Endothelial cell of umbilical vein (primary cell): Measurements from ENCODE around the gene CEMP1. TPM values are rescaled to one million over a fixed set of nuclear protein-coding genes. Genes with fewer than 3 reads are reported as not detected.
"Not testable (repeated sequence)": the region's sequence is repeated elsewhere in the genome, so short reads cannot be mapped to it uniquely, and the experiment has no call there.

Source experiments
- BruUV-seq: library from RNA; stranded (reverse); fragments of 400-500 nt; replicated peaks from 2 replicates; lab custom pipeline; 2021; lab: Mats Ljungman, UMichigan
- CTCF ChIA-PET: fragments of 300-600, 350-600 bp; sonication (Branson Sonifier 250); formaldehyde crosslinking; loops from one replicate; lab custom pipeline; 2021; ENCODE audit warnings: antibody characterized with exemption, inconsistent platforms; lab: Charles Lee
- POLR2A ChIA-PET: fragments of 300-600, 350-600 bp; sonication (Branson Sonifier 250); formaldehyde crosslinking; loops from one replicate; lab custom pipeline; 2021; ENCODE audit warnings: antibody characterized with exemption, inconsistent platforms; lab: Charles Lee
- DNase-seq: peaks from one replicate; pipeline ENCODE4 v3.0.0-alpha.2; 2011; ENCODE audit warnings: low read depth, low spot score
- FAIRE-seq: peaks from 2 replicates; lab custom pipeline; 2011; peaks lifted over from hg19 to GRCh38; lab: Jason Lieb, UNC
- H2AFZ ChIP-seq: 2 replicates; pipeline ENCODE4 v1.6.0; 2012; ENCODE audit warnings: low read depth, low read length, control low read depth, inconsistent platforms
- H3K27ac ChIP-seq: 2 replicates; pipeline ENCODE4 v1.5.1; 2011; ENCODE audit warnings: low read depth, mild to moderate bottlenecking, control low read depth, low read length, moderate library complexity; ENCODE audit not compliant: insufficient read depth
- H3K27me3 ChIP-seq, 2 experiments: 2 replicates each; pipeline versions ENCODE4 v1.6.0 to v1.6.1; 2011; ENCODE audit warnings: low read length in 2 of 2, mixed read lengths in 1 of 2; ENCODE audit not compliant: control insufficient read depth in 2 of 2, insufficient read depth in 2 of 2
- H3K36me3 ChIP-seq, 2 experiments: 2 replicates in 1 of 2; 3 replicates in 1 of 2; pipeline ENCODE4 v1.5.1; 2011; ENCODE audit warnings: low read length in 2 of 2, mild to moderate bottlenecking in 1 of 2, moderate library complexity in 1 of 2; ENCODE audit not compliant: control insufficient read depth in 2 of 2, insufficient read depth in 2 of 2; ENCODE audit errors: extremely low read depth in 1 of 2
- H3K4me1 ChIP-seq: 3 replicates; pipeline ENCODE4 v1.5.1; 2011; ENCODE audit warnings: mild to moderate bottlenecking, low read length; ENCODE audit not compliant: control insufficient read depth, insufficient read depth; ENCODE audit errors: extremely low read depth
- H3K4me2 ChIP-seq: 2 replicates; pipeline ENCODE4 v1.6.1; 2011; ENCODE audit warnings: low read length, control low read depth, mixed read lengths; ENCODE audit not compliant: insufficient read depth
- H3K4me3 ChIP-seq, 3 experiments: fragments of 200-600 bp in 1 of 3; sonication (generic), shearing (Covaris generic) in 1 of 3; replicated peaks in 1 of 3; 2 replicates each; pipeline ENCODE4 v1.5.1; 2011 to 2016; ENCODE audit warnings: control low read depth in 3 of 3, low read length in 3 of 3, mild to moderate bottlenecking in 2 of 3, inconsistent platforms in 1 of 3, low read depth in 1 of 3, moderate library complexity in 1 of 3; ENCODE audit not compliant: insufficient read depth in 1 of 3
- H3K79me2 ChIP-seq: 2 replicates; pipeline ENCODE4 v1.6.0; 2012; ENCODE audit warnings: low read length, inconsistent platforms; ENCODE audit not compliant: control insufficient read depth, insufficient read depth
- H3K9ac ChIP-seq: replicated peaks from 2 replicates; pipeline ENCODE3; 2011; ENCODE audit warnings: low read length, control low read depth; ENCODE audit not compliant: insufficient read depth; ENCODE audit errors: extremely low read depth
- H3K9me1 ChIP-seq: replicated peaks from 3 replicates; pipeline ENCODE4 v1.6.0; 2011; ENCODE audit warnings: mild to moderate bottlenecking, low read length; ENCODE audit not compliant: control insufficient read depth, insufficient read depth; ENCODE audit errors: extremely low read depth
- H3K9me3 ChIP-seq: replicated peaks from 2 replicates; pipeline ENCODE4 v1.5.1; 2012; ENCODE audit warnings: low read length, inconsistent platforms; ENCODE audit not compliant: control insufficient read depth, insufficient read depth
- H4K20me1 ChIP-seq: replicated peaks from 2 replicates; pipeline ENCODE3; 2011; ENCODE audit warnings: mild to moderate bottlenecking, low read length; ENCODE audit not compliant: control insufficient read depth, insufficient read depth; ENCODE audit errors: extremely low read depth
- CTCF ChIP-seq, 2 donors: IDR thresholded peaks; 1 replicate in 1 of 2; 2 replicates in 1 of 2; pipeline ENCODE4 v1.5.1; 2011; ENCODE audit warnings: low read length in 2 of 2, mild to moderate bottlenecking in 2 of 2, moderate library complexity in 2 of 2, control low read depth in 1 of 2, inconsistent platforms in 1 of 2, low read depth in 1 of 2; ENCODE audit not compliant: insufficient read depth in 1 of 2; ENCODE audit errors: extremely low read depth in 1 of 2
- EZH2 ChIP-seq: IDR thresholded peaks from 2 replicates; pipeline ENCODE4 v1.6.1; 2012; ENCODE audit warnings: borderline replicate concordance, low read depth, mild to moderate bottlenecking, moderate library complexity, low read length, inconsistent platforms; ENCODE audit not compliant: severe bottlenecking
- FOS ChIP-seq: IDR thresholded peaks from 2 replicates; pipeline ENCODE4 v1.6.1; 2011; ENCODE audit warnings: mild to moderate bottlenecking, low read length, moderate library complexity, borderline replicate concordance; ENCODE audit not compliant: insufficient read depth
- GATA2 ChIP-seq: IDR thresholded peaks from 2 replicates; pipeline ENCODE4 v1.7.0; 2011; ENCODE audit warnings: low read depth, mild to moderate bottlenecking, moderate library complexity, mixed read lengths, low read length; ENCODE audit not compliant: insufficient read length, insufficient read depth
- JUN ChIP-seq: IDR thresholded peaks from 2 replicates; pipeline ENCODE4 v1.6.1; 2011; ENCODE audit warnings: borderline replicate concordance, low read depth; ENCODE audit not compliant: insufficient read length, insufficient read depth
- POLR2A ChIP-seq: IDR thresholded peaks from 2 replicates; pipeline ENCODE4 v1.6.1; 2012; ENCODE audit warnings: low read depth, mild to moderate bottlenecking, control low read depth, low read length
- POLR2AphosphoS5 ChIP-seq: IDR thresholded peaks from 2 replicates; pipeline ENCODE4 v1.6.1; 2012; ENCODE audit warnings: low read depth, mild to moderate bottlenecking, control low read depth, low read length, moderate library complexity; ENCODE audit not compliant: insufficient read depth
- dilution Hi-C: fragments of 300-500 bp; cut with MboI; formaldehyde crosslinking; loops from one replicate; pipeline ENCODE4 v1.15.0; 2019; ENCODE audit warnings: low sequenced_read_pairs; ENCODE audit not compliant: extremely low pct_ligation_motif_present
- intact Hi-C: fragments of 100-400 bp; cut with micrococcal nuclease; formaldehyde crosslinking; loops from one replicate; pipeline ENCODE4 v1.10.0; 2022
- polyA plus RNA-seq, 4 experiments: library from polyadenylated mRNA; depleted of rRNA in 3 of 4; stranded (reverse) in 3 of 4; unstranded in 1 of 4; fragments of >200 nt; gene quantifications; 2 replicates each; pipeline versions ENCODE4 v1.2.1 to v1.2.3, GENCODE V29; 2011 to 2012; ENCODE audit warnings: missing spikeins in 1 of 4
- total RNA-seq: library from RNA; stranded (reverse); gene quantifications from 2 replicates; pipeline ENCODE4 v1.2.3, GENCODE V29; 2021
- TF ChIP-seq, protein P1 (sequence below): IDR thresholded peaks from 2 replicates; pipeline ENCODE4 v1.6.1; 2011; ENCODE audit not compliant: insufficient read depth, insufficient read length

The CEMP1 gene
- total and polyA plus RNA-seq, 2 donors (not counting 3 experiments of a cell fraction or from before 2014, with no cell fraction given), result not detected

- intact Hi-C loops, result loop anchor here (2.0 kb wide), 1 partner anchor 67 kb away; no protein-coding TSS in a partner anchor
- POLR2A ChIA-PET, result no interaction called here
These were observed 4.4 kb upstream of the CEMP1 start for GRCh38 chr16:2535625-2536013.

GRCh38 chr16:2534335-2534734 is 3.1 kb upstream of the CEMP1 start:
- H3K9ac ChIP-seq, CTCF ChIA-PET, H2AFZ ChIP-seq, intact Hi-C loops, H3K36me3 ChIP-seq, POLR2A ChIA-PET, H3K9me3 ChIP-seq, BruUV-seq, DNase-seq, H3K9me1 ChIP-seq, H3K27me3 ChIP-seq, H3K79me2 ChIP-seq, H3K27ac ChIP-seq, H3K4me2 ChIP-seq, dilution Hi-C loops, H3K4me3 ChIP-seq, H4K20me1 ChIP-seq: not testable (repeated sequence)
- FAIRE-seq, result peak; percentile 50
- H3K4me1 ChIP-seq, result peaks cover 21% of the 10 kb centered on the region

More at GRCh38 chr16:2535625-2536013, 4.4 kb upstream of the CEMP1 start:
- dilution Hi-C loops, result no loop called here
- H4K20me1 ChIP-seq, result no peaks in the 10 kb centered on the region
- TF ChIP-seq FOS (no peak), GATA2 (no peak), JUN (no peak), POLR2AphosphoS5 (no peak), CTCF (IDR thresholded peaks at IDR 0.05; ENCODE audit: extremely low read depth in 1 of 2, insufficient read depth in 1 of 2, low read depth in 1 of 2, low read length in 2 of 2) (no peak), EZH2 (no peak), POLR2A (no peak)
- TF ChIP-seq, protein P1, sequence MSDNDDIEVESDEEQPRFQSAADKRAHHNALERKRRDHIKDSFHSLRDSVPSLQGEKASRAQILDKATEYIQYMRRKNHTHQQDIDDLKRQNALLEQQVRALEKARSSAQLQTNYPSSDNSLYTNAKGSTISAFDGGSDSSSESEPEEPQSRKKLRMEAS, result no peak
- H3K4me3 ChIP-seq, result no peak overlapping the region
- peaks cover 24% of the 10 kb centered on the region for H3K4me1 ChIP-seq
- CTCF ChIA-PET, result no interaction called here
- no peak overlapping the region for H3K4me2 ChIP-seq
- no peak for FAIRE-seq
- H3K36me3 ChIP-seq, result no peaks in the 10 kb centered on the region
- H3K9me3 ChIP-seq, result no peaks in the 10 kb centered on the region
- H3K27ac ChIP-seq, result no peak overlapping the region
- no TSS peak for BruUV-seq
- DNase-seq, result no peak
- H3K27me3 ChIP-seq, result no peaks in the 10 kb centered on the region
- peaks cover 18% of the 10 kb centered on the region for H3K79me2 ChIP-seq
- H3K9ac ChIP-seq, result no peak overlapping the region
- H3K9me1 ChIP-seq, result no peaks in the 10 kb centered on the region
- H2AFZ ChIP-seq, result no peak overlapping the region
